Measurements from ENCODE around the gene TEPSIN.

- TF ChIP-seq CTCF (IDR thresholded peaks at IDR 0.05 in 4 of 5, conservative IDR thresholded peaks at IDR 0.05 in 1 of 5): no peak
- TF ChIP-seq POLR2A (IDR thresholded peaks at IDR 0.05): no peak
Measured at GRCh38 chr17:81261582-81262336, 22.9 kb upstream of the TEPSIN start.
